GM21619 (cell line): ENCODE data around the gene BEND6.
A peak's percentile ranks its signal among the peaks of the same experiment; 100 is the strongest.

Experiments
- ATAC-seq: cut with Tn5 transposase; IDR thresholded peaks from one replicate; pipeline ENCODE4 v1.9.1; 2021; ENCODE audit not compliant: unreplicated experiment

The BEND6 gene, protein sequence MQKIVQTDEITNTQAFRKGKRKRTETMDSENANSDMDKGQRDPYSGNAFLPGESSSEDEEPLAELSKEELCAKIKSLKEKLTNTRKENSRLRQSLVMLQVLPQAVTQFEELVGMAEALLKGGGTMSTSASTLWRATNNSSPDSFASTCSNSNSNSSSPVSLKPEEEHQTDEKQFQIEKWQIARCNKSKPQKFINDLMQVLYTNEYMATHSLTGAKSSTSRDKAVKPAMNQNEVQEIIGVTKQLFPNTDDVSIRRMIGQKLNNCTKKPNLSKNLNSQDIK

DNA sequence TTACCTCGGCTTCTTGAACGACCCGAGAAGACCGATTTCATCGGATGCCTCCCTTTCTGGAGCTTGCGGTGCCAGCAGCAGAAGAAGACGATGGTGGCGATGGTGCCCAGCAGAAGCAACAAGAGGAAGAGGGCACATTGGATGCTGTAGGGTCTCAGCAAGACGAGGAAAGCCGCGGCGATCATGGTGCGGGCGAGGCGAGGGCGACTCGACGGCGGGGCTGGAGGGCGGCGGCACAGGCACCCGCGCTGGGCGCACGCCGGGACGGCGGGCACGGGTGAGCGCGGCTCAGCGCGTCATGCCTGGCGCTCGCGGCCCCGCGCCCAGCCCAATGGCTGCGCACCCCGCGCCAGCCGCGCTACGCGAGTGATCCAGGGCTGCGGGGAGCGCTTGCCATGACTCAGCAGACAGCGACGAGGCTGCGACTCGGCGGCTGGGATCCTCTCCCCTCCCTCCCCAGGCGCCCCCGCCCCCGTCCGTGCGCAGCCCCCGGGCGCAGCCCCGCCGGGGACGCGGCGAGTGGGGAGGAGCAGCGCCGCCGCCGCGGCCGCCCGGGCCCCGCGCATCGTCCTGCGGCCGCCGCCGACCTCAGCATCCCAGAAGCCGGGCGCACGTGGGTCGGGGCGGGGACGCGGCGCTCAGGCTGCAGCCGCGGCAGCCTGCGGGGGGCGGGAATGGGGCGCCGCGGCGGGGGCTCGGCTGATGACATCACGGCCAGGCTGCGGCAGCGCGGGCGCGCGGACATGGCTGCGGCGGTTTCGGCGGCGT is at the start of gene BEND6:
BEND6 (plus strand) TSS at position 705 of the 768 bp plus-strand sequence. CDS start 26,704 bp downstream, outside the sequence.
- peak; percentile 27 for ATAC-seq

DNA sequence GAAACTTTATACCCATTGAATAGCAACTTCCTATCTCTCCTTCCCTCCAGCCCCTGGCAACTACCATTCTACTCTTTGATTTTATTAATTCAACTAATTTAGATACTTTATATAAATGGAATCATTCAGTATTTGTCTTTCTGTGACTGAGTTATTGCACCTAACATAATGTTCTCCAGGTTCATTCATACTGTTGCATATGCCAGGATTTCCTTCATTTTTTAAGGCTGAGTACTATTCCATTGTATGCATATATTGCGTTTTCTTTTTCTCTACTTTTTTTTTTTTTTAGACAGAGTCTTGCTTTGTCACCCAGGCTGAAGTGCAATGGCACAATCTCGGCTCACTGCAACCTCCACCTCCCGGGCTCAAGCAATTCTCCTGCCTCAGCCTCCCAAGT is 49.5 kb upstream of the BEND6 start:
- ATAC-seq, result no peak

DNA sequence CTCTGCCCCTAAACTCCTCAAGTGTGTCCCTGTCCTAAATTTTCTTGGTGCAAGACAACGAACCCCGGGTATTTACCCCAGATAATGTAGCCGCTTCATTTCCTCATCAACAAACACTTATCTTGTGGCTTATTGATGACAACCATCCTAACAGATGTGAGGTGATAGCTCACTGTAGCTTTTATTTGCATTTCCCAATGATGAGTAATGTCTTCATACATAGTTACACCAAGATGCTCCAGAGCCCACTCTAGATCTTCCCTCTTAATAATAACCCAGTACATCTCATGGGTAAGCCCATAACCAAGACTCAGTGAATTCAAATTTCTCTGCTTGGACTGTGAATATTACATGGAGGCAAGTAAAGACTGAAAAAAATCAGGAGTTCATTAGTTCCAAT is 48.2 kb upstream of the BEND6 start:
- ATAC-seq, result no peak

DNA sequence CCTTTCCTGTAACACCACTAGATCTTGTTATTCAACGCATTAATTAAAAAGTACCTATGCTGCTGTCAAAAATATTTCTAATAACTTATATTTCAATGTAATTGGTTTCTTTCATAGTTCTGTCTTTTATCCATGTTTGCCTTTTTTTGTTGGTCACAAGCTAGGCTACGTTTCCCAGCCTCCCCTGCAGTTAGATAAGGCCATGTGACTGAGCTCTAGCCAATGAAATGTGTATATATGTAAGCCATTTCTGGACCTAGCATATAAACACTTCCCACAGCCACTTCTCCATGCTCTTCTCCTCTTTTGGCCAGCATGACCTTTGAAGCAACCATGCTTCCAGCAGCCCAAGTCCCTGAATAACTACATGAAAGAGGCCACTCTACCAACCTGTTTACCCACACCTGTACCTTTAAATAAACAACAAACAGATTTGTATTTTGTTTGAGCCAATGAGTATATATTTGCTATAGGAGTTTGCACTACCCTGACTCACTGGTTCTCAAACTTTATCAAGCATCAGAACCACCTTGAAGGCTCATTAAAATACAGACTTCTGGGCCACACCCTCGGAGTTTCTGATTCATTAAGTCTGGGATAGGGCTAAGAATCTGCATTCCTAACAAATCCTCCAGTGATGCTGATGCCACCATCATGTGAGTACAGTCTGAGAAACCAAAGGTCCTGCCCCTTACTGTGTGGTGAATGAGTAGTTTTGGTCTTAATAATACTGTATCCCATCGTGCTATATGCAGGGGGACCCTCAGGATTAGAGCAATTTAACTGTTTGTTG is 45.6 kb upstream of the BEND6 start:
- ATAC-seq, result no peak

DNA sequence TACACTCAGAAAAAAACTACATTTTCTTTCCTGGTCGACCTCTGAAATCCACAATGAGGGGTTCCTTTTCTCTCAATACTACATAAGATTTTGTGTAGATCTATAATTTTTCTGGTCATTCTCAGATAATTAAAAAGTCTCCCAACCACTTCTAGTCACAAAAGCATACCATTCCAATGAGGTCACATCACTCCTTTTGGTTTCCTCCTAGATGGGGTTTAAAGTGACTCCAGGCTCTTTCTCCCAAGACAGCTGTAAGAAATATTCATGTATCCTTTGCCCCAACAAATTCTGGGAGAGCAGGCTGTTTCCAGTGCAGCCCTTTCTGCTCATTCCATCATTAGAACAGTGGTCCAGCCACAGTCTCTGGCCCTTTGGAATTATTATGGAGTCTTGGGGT is 43.1 kb upstream of the BEND6 start:
- no peak for ATAC-seq

DNA sequence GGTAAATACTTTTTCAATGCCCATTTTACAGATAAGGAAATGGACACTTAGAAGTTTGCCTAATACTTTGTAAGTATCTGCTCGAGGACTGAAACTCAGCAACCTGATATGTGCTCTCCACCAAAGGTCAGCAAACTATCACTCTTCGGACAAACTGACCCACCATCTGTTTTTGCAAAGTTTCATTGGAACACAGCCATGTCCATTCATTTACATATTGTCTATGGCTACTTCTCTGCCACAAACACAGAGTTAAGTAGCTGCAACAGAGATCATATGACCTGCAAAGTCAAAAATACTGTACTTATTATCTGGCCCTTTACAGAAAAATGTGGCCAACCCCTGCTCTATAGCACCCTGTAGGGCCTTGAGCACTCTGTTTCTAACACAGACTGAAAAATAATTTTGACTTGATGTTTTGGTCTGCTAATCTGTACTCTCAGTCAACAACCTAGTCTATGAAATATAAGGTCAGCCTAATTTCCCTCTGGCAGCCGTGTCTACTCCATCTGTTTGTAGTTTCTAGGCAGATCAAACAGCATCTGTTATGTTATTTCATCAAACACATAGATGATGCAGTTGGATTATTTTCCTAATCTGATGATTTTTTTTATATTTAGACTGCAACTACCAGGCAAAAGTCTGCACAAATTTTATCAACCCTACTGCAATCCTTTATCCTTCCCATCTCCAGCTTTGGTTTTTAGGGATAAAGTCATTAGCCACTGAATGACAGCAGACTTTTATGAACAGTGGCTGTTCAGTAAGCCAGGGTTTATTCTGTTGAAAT is 41.4 kb upstream of the BEND6 start:
- ATAC-seq, result no peak

DNA sequence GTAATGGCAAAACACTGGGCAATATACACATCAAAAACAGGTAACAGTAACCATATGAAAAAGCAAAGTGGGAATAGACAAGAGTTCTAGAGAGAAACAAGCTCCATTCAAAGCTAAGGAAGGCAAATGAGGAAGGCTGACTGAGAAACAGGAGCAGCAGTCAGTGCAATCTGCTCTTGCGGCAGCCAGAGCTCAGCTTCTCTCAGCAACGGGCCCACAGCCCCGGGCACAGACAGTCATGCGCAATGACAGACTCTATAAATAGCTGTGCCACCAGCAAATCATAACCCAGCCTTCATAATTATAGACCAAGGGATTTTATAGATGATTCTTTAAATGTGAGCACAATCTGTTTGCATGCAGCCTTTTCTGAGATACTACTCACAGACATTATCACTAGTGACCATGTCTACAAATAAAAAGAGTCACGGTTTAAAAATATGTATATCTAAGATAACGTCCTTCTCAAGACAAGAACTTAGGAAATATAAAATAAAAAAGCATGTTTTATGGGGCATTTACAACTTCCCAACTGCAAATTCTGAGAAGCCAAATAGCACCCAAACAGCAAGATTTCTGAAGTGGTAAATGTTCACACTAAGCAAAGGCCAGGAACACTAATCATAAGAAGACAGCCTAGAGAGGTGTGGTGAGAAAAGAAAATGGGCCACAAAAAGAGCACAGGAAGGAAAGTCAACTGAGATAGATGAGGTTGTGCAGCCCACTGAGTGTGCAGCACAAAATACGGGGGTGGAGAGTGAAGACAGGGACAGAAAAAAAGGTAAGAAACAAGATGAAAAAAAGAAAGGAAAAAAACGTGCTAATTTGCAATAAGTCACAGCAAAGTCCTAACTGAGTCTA is 39.9 kb upstream of the BEND6 start:
- ATAC-seq, result no peak

DNA sequence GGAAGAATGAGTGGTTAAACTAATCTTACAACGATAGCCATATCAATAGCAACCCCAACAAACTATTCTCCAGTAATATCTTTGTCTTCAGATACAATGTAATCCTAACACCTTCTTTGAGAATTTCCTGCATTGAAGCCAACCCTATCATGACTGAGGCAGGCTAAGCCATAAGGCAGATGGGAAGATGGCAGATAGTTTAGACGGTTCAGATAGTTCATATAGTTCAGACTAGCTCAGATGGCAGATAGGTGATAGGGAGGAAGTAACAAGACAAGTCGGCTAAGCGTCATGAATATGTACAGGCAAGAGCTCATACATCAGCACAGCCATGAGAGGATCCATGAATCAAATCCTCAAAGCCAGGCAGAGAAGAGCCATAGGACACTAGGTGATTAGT is 39.1 kb upstream of the BEND6 start:
- no peak for ATAC-seq

DNA sequence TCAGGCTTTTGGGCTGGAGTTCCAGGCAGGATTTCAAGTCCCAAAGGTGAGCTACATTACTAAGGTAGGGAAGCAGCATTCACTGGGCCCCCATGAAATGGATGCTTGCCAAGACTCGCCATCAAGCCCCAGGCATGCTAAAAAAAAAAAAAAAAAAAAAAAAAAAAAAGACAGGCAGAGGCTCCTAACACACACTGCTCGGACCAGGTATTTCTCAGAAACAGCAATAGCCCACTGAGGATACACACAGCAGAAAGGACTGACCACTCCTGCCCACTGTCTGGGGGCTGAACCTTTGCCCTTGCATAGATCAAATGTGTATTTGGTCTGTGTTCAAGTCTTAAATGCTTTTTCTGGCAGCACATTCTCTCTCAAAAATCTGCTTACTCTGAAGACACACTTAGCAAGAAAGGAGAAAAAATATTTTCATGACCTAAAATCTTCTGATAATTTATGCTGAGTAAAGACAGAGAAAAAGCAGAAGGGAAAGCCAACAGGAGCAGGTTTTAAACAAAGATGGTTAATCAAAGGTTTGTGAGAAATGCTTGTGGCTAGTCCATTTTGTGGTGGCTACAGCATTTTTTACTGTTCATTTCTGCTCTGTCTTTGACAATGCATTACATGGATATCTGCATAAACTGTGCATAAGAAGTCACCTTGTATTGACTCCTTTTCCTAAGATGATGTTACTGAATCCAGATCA is 37.9 kb upstream of the BEND6 start:
- no peak for ATAC-seq

DNA sequence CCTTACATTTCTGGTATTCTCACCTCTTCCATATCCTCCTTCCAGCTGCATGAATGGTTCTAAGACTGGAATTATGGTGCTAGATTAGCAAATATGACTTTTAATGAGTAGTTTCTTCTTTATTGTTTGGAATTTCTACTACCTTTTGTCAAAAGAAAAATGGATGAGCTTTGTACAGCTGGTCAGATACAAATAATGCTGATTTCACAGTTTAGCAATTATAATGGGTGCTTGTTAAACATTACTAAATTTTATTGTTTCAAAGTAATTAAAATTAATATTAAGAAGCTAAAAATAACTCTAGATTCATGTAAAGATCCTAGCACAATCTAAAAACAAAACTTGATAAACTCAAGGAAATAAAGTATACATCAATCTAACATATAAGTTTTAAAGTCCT is 32.3 kb upstream of the BEND6 start:
- ATAC-seq, result no peak

DNA sequence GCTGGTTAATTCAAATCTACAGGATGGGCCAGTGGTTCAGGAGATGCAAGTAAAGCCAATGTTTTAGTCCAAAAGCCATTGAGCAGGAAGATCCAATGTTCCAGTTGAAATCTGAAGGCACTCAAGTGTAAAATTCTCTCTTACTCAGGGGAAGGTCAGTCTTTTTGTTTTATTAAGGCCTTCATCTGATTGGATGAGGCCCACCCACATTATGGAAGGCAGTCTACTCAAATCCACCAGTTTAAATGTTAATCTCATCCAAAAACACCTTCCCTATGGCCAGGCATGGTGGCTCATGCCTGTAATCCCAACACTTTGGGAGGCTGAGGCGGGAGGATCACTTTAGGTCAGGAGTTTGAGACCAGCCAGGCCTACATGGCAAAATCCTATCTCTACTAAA is 31.3 kb upstream of the BEND6 start:
- ATAC-seq, result no peak

DNA sequence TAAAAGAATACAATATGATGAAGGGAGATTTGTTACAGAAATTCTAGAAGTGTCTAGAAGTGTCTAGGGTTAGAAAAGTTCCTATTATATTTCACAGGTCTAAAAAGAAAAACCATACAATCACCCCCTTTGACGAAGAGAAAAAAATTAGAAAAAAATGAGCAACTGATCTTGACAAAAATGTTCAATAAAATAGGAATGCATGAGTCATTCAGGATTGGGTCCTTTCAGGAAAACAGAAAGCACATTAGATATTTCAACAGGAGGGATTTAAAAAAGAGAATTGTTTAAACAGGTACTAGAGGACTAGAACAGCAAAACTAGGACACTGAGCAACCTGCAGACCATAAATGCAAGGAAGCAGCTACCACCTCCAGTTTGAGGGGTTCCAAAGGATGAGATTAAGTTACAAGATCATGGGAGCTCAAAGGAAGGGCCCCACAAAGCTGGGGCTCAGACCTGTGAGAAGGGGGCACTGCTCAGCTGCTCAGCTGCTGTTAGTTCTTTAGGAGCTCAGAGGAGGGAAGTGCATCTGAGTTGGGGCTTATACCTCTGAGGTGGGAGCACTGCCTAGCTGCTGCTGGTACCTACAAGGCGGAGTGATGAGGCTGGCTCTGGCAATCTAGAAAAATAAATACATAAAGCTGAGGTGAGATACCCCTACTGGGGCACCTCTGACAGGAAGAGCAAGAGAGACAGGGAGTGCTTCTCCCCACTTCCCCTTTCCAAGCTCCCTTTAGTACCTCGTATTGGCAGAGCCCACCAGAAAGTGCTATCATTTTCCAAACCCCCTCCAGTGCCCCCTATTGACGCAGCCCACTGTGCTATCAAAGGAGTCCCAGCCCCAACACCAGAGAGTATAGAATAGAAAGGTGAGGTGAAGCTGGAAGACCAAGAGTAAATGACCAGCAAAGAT is 27.1 kb upstream of the BEND6 start:
- ATAC-seq, result no peak

DNA sequence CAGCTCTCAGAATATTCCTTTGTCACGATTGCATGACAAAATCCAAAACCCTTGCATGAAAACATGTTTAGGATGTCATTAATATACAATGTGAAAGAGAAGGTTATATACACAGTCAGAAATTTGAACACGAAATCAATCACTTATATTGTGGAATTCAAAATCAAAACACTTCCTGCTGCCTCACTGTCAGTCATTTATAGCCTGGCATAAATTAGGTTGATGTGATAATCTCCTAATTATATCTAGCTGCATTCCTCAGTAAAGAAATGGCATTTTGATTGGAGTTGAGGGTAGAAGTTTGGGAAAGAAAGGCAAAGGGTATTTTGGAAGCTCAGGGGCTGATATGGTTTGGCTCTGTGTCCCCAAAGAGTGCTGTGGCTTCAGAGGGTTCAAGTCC is 24.1 kb upstream of the BEND6 start:
- ATAC-seq, result no peak

DNA sequence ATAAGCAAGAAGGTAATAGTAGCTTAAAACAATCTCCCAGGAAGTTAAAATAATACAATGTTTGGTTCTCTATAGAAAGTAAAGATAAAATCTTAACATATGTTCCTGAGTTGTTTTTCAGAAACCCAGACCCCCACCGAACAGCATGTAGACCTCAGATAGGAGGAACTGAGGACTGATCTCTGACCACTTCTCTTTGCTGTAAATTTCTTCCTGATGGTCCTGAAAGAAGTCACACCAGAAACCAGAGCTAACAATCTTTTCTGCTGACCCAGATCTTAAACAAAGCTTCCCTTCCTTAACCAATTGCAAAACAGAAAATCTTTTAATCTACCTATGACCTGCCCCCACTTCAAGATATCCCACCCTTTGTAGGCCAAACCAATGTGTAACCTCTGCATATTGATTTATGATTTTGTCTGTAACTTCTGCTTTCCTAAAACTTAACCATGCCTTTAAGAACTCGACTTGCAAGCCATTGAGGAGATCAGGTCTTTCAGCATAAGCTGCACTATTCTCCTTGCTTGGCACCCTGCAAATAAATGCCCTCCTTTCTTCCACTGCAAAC is 21.9 kb upstream of the BEND6 start:
- no peak for ATAC-seq

DNA sequence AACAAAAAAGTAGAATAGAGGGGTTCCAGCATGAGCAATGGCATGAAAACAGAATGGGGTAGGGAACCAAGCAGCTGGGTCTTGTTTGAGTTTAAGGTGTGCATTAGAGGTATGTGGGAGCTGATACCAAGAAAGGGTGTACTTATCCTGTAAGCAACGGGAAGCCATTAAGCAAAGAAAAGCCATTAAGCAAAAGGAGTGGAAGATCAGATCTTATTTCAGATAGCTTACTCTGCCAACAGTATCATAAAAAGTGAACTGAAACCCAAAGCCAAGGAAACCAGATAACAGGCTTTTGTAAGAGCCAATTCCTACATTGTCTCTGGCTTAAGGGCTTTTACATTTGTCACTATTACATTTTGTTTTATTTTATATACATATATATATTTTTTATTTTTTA is 21.3 kb upstream of the BEND6 start:
- peak; percentile 41 for ATAC-seq

DNA sequence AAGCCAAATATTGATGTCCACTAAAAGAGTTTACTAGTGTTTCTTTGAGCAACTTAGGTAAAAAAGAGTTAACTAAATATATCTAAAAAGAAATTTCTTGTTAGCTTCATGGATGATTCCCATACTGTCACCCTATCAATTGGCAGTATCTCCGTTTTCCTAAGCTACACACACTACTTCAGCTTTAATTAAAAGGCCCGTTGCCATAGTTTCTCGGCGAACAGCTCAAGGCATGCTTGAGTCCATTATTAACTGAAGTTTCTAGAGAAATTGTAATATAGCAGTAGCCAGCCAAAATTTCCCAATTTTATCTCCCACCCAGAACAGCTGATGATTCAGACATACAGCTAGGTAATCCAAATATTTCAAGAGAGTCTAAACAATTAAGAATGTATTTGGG is 20.0 kb upstream of the BEND6 start:
- ATAC-seq, result no peak

DNA sequence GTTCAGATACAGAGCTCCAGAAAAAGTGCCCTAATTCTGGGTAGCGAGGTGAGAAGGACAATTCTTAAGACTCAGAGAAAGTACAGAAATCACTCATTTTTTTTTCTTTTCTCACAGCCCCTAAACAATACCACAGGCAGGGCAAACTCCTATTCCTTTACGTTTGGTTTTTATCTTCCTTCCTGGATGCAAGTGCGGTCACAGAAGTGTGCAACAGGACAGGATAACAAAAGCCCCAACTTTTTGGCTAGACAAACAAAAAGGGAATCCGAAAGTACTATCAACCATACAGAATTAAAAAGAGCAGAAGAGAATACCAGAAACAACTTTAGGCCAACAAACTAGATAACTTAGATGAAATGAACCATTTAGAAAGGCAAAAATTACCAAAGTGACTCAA is 18.4 kb upstream of the BEND6 start:
- ATAC-seq, result no peak

DNA sequence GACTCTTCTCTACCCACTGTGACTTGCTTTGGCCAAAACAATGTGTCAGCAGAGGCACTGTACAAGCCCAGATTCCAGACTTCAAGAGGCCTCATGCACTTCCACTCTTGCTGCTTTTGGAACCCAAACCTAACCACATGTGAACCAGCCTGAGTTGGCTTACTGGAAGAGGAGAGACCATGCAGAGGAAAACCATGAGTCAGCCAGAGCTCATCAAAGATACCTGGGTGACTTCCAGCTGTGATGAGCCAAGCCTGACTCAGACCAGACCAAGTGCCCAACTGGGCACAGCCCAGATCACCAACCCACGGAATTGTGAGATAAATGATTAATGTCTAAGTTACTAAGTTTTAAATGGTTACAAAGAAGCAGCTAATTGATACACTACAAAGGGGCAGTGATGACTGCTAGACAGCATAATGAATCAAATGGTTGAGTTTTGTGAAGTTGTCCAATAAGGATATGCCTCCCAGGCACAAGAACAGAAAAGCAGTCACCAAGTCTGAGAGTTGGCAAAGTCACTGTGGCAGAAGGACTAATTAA is 16.2 kb upstream of the BEND6 start:
- ATAC-seq, result peak; percentile 59
